Measurements from ENCODE around the gene VPS11.

Gene VPS11

DNA sequence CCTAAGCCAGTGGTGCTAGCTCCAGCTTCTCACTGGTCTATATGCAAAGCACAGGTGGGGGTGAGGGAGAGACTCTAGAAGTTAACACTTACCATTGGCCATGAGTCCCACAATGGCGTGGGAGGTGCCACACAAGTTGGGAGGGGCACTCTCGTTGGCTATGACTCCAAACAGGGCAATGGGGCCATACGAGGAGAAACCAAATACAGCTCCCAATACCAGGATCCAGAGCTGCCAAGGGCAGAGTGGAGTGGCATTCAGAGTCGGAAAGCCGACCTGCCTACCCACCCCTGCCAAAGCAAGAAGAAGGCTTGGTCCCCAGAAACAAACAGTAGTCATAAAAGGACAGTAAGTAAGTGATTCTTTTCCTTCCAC, 42.5 kb upstream of the VPS11 start:
- no peak overlapping the region for H3K4me3 ChIP-seq (ENCODE audit: control insufficient read depth, low read depth, low read length)
- TF ChIP-seq, protein P1, sequence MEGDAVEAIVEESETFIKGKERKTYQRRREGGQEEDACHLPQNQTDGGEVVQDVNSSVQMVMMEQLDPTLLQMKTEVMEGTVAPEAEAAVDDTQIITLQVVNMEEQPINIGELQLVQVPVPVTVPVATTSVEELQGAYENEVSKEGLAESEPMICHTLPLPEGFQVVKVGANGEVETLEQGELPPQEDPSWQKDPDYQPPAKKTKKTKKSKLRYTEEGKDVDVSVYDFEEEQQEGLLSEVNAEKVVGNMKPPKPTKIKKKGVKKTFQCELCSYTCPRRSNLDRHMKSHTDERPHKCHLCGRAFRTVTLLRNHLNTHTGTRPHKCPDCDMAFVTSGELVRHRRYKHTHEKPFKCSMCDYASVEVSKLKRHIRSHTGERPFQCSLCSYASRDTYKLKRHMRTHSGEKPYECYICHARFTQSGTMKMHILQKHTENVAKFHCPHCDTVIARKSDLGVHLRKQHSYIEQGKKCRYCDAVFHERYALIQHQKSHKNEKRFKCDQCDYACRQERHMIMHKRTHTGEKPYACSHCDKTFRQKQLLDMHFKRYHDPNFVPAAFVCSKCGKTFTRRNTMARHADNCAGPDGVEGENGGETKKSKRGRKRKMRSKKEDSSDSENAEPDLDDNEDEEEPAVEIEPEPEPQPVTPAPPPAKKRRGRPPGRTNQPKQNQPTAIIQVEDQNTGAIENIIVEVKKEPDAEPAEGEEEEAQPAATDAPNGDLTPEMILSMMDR (conservative IDR thresholded peaks at IDR 0.05; ENCODE audit: control insufficient read depth, insufficient read depth, low read depth, low read length): no peak
- DNase-seq (ENCODE audit: low read depth): no peak

DNA sequence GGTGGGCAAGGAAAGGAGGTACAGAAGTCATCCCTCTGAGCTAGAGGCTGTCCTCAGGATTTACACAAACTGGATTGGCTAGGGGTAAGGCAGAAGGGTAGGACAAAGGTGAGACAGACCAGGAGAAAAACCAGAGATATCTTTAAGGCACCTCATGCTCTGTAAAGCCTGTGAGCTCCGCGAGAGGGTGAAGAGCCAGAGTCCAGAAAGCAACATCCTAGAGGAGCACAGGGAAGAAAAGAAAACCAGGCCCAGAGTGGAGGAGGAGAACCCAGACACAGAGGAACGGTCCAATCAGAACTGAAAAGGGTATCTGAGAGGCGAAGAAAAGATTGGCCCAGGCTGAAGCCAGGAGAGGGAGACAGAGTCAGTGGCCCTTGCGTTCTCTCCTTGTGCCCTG, 42.1 kb upstream of the VPS11 start:
- TF ChIP-seq, protein P1 (conservative IDR thresholded peaks at IDR 0.05; ENCODE audit: control insufficient read depth, insufficient read depth, low read depth, low read length): no peak
- DNase-seq (ENCODE audit: low read depth): no peak
- no peak overlapping the region for H3K4me3 ChIP-seq (ENCODE audit: control insufficient read depth, low read depth, low read length)

DNA sequence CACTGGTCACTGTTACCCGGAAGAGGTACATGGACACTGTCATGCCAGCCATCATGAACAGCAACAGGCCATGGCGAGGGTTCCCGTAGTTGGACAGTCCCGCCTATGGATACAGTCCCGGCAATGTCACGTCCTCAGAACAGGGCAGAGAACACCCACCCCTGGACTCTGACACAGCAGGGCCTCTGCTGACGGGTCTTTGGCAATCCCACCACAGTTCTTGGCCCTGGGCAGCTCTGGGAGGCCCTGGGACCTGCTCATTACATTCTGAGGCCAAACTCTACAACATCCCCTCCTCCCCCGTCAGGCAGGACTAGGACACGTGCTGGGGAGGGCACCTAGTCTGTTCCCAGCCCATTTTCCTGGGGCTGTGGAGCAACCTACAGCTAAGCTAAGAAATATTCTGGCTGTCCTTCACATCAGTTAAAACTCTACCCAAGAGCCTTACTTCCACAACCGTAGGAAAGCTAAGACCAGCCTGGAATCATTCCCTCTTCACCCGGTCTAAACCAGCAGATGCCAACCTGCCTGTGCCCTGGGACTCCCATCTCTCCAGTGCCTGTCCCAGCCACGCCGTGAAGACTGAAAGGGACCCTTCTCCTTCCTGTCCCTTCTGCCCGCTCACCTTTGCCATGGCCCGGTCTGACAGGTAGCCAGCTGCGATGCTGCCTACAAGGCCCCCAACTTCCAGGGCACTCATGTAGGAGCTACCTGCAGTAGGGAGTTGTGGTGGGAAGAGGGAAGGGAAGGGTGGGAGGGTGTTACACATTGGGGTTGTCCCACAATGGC, 41.4 kb upstream of the VPS11 start:
- H3K4me3 ChIP-seq (ENCODE audit: control insufficient read depth, low read depth, low read length): no peak overlapping the region
- TF ChIP-seq, protein P1 (conservative IDR thresholded peaks at IDR 0.05; ENCODE audit: control insufficient read depth, insufficient read depth, low read depth, low read length): no peak
- no peak for DNase-seq (ENCODE audit: low read depth)

DNA sequence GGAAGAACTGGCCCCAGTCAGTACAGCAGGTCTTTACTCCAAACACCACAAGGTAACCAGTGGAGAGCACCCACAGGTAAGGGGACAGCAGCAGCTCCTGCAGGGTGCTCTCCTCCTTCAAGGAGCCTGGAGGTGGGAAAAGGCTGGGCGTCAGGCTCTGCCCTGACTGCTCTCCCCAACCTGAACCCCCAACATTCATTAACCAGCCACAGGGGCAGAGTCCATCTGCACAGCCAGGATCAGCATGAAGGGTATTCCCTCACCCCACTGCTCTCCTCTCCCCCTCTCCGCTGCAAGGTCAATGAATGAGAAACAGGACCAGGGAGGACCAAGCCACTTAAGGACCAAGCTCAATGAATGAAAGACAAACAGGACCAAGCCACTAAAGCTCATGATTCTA, 40.6 kb upstream of the VPS11 start:
- DNase-seq (ENCODE audit: low read depth): no peak
- TF ChIP-seq, protein P1 (conservative IDR thresholded peaks at IDR 0.05; ENCODE audit: control insufficient read depth, insufficient read depth, low read depth, low read length): no peak
- no peak overlapping the region for H3K4me3 ChIP-seq (ENCODE audit: control insufficient read depth, low read depth, low read length)

DNA sequence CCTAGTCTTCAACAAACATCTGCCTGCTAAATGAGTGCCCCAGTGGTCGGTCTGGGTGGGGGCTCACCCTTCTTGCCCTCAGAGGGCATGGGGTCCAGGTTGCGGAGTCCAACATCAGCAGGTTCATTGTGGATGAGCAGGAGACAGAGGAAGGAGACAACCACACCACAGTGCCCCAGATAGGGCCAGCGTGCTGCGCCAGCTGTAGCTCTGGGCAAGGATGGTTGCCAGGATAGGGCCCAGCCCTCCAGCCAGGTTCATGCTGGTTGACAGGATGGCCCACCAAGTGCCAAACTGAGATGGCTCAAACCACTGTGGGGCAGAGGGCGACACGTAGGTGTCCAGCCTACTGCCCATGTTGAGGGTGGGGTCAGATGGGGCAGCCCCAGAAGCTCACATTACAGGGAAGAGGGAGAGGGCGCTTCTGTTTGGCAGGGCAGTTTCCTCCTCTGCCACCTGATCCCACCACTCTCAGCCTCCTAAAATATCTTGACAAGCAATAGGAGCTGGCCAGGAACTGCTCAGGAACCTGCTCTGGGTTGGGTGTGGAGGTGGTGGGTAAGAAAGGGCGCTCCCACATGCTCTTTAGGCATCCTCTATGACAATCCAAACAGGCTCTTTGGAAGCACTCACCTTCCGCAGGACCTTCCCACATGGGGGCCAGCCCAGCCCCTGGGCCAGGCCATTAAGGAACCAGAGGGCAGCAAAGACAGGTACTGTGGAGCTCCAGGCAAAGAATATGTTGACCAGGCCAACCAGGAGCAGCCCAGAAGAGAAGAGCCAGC, 39.9 kb upstream of the VPS11 start:
- no peak overlapping the region for H3K4me3 ChIP-seq (ENCODE audit: control insufficient read depth, low read depth, low read length)
- no peak for DNase-seq (ENCODE audit: low read depth)
- TF ChIP-seq, protein P1 (conservative IDR thresholded peaks at IDR 0.05; ENCODE audit: control insufficient read depth, insufficient read depth, low read depth, low read length): no peak

DNA sequence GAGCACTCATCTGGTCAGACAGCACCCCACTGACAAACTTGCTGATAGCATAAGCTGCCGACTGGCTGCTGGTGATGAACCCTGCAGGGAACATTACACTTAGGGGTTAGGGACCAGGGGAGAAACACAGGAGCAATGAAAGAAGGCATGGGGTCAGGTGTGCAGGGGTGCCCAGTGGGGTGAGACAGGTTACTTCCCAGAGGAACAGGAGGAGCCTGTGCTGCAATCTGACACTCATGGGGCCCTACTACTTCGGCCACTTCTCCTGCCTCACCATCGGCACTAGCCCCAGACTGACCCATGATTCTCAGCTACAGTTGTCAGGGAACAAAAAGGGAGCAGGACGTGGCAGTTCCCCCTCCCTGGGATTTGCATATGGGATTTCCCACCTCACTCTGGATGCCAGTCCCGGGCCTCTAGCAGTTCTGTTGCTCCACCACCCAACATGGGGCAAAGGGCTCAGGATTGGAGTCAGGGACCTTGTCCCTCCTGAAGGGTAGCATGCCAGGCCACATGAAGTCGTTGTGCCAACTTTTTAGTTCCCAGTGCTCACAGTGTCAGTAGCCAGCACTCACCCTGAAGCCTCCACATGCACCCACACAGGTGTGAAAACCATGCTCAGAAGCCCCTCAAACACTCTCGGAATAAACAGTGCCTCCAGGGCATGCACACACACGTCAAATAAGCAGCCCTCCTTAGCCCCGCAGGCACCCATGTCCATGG, 39.1 kb upstream of the VPS11 start:
- TF ChIP-seq, protein P1 (conservative IDR thresholded peaks at IDR 0.05; ENCODE audit: control insufficient read depth, insufficient read depth, low read depth, low read length): no peak
- no peak for DNase-seq (ENCODE audit: low read depth)
- no peak overlapping the region for H3K4me3 ChIP-seq (ENCODE audit: control insufficient read depth, low read depth, low read length)

Measured in fibroblast of mammary gland (primary cell).